ENCODE measurements around the gene HIRA.

HIRA gene

GRCh38 chr22:19455033-19455432 lies 23.5 kb upstream of the HIRA start:
- TF ChIP-seq CTCF (IDR thresholded peaks at IDR 0.05; ENCODE audit: low read depth, low read length), result no peak
- DNase-seq (ENCODE audit: low read depth in 2 of 2), result no peak
- H3K4me3 ChIP-seq (replicated peaks in 1 of 2; ENCODE audit: low read depth in 2 of 2, low read length in 2 of 2), result no peak overlapping the region

- no peak overlapping the region for H3K4me3 ChIP-seq (replicated peaks in 1 of 2; ENCODE audit: low read depth in 2 of 2, low read length in 2 of 2)
- no peak for DNase-seq (ENCODE audit: low read depth in 2 of 2)
- TF ChIP-seq CTCF (IDR thresholded peaks at IDR 0.05; ENCODE audit: low read depth, low read length), result no peak
Measured at GRCh38 chr22:19454156-19454555, 22.6 kb upstream of the HIRA start.

- no peak for DNase-seq (ENCODE audit: low read depth in 2 of 2)
- no peak for TF ChIP-seq CTCF (IDR thresholded peaks at IDR 0.05; ENCODE audit: low read depth, low read length)
- no peak overlapping the region for H3K4me3 ChIP-seq (replicated peaks in 1 of 2; ENCODE audit: low read depth in 2 of 2, low read length in 2 of 2)
Measured at GRCh38 chr22:19453718-19454117, 22.2 kb upstream of the HIRA start.

DNA sequence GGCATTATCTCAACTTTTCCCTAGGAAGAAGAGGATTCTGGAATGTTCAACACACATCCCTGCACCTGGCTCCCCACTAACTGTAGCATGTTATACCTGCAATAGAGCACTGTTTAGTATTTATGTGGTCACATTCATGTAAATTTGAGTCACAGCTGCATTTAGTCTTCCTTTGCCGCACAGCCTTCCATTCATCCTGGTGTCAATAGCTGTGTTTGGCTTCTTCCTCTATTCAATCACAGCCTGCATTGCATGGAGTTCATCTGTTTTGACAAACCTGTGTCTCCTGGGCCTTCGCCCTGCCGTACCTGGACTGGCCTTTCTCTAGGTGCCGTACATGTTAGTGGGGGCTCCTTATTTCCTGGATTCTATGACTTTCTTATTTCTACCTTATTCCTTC lies 20.0 kb upstream of the HIRA start:
- TF ChIP-seq CTCF (IDR thresholded peaks at IDR 0.05; ENCODE audit: low read depth, low read length), result no peak
- no peak for DNase-seq (ENCODE audit: low read depth in 2 of 2)
- no peak overlapping the region for H3K4me3 ChIP-seq (replicated peaks in 1 of 2; ENCODE audit: low read depth in 2 of 2, low read length in 2 of 2)

DNA sequence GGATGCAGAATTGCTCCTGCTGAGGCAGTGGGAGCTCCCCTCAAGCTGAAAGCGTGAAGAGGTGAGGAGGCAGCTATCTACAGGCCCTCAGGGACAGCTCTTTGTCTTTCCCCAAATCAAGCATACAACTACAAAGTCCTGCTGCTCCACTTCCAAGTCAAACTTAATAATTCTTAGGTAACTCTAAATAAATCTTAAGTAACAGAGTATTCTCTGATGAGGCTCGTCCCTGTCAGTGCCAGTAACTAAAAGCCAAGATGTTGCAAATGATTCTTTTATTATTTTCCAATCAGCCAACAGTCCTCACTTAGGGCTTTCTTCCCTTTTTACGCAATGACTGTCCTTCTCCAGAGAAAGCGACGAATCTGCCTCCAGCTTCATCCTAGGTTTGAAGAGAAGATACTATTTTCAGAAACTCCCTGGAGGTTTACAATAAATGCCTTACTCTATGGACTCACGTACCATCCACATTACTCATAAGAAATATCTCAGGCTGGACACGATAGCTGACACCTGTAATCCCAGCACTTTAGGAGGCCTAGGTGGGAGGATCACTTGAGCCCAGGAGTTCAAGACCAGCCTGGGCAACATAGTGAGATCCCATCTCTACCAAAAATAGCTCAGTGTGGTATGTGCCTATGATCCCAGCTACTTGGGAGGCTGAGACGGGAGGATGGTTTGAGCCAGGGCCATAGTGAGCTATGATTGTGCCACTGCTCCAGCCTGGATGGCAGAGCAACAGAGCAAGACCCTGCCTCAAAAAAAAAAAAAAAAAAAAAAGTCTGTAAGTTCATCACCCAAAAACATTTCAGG lies 19.0 kb upstream of the HIRA start:
- no peak for TF ChIP-seq CTCF (IDR thresholded peaks at IDR 0.05; ENCODE audit: low read depth, low read length)
- peak in 1 of 2 donors; percentile 55 for DNase-seq (ENCODE audit: low read depth in 2 of 2)
- no peak overlapping the region for H3K4me3 ChIP-seq (replicated peaks in 1 of 2; ENCODE audit: low read depth in 2 of 2, low read length in 2 of 2)

- DNase-seq (ENCODE audit: low read depth in 2 of 2), result no peak
- H3K4me3 ChIP-seq (replicated peaks in 1 of 2; ENCODE audit: low read depth in 2 of 2, low read length in 2 of 2), result no peak overlapping the region
- no peak for TF ChIP-seq CTCF (IDR thresholded peaks at IDR 0.05; ENCODE audit: low read depth, low read length)
Measured at GRCh38 chr22:19449422-19449767, 17.9 kb upstream of the HIRA start.
